Fibroblast of lung (primary cell): Measurements from ENCODE around the gene CEP170.

Experiments used
- EZH2 ChIP-seq: IDR thresholded peaks from 2 replicates; pipeline ENCODE4 v1.5.1; 2012; ENCODE audit warnings: low read length, control low read depth, mild to moderate bottlenecking; ENCODE audit errors: missing control alignments
- TF ChIP-seq, protein P1 (sequence below), 2 donors: IDR thresholded peaks in 1 of 2; conservative IDR thresholded peaks in 1 of 2; 1 replicate in 1 of 2; 2 replicates in 1 of 2; pipeline ENCODE4 v1.5.1; 2011 to 2012; ENCODE audit warnings: low read length in 2 of 2, control low read depth in 1 of 2, inconsistent platforms in 1 of 2, low read depth in 1 of 2, mild to moderate bottlenecking in 1 of 2

DNA sequence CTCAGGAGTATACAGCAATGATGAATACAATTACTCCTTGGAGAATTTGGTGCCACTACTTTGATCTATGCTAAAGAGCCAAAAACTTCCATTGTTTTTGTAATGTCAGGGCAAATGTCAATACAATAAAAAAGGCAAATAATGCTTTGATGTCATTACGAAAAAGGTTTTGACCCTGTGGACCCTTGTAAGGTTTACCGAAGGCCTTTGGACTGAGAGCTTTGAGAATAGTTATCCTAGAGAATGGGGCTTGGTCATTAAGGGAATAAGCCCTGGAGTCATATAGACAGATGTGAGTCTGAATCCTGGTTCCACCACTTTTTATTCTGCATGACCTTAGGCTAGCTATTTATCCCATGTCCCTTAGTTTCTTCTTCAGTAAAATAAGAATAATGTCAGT lies 27.5 kb downstream of the CEP170 start:
- TF ChIP-seq, protein P1, sequence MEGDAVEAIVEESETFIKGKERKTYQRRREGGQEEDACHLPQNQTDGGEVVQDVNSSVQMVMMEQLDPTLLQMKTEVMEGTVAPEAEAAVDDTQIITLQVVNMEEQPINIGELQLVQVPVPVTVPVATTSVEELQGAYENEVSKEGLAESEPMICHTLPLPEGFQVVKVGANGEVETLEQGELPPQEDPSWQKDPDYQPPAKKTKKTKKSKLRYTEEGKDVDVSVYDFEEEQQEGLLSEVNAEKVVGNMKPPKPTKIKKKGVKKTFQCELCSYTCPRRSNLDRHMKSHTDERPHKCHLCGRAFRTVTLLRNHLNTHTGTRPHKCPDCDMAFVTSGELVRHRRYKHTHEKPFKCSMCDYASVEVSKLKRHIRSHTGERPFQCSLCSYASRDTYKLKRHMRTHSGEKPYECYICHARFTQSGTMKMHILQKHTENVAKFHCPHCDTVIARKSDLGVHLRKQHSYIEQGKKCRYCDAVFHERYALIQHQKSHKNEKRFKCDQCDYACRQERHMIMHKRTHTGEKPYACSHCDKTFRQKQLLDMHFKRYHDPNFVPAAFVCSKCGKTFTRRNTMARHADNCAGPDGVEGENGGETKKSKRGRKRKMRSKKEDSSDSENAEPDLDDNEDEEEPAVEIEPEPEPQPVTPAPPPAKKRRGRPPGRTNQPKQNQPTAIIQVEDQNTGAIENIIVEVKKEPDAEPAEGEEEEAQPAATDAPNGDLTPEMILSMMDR (conservative IDR thresholded peaks at IDR 0.05 in 1 of 2, IDR thresholded peaks at IDR 0.05 in 1 of 2; ENCODE audit: low read depth in 1 of 2, low read length in 2 of 2), result no peak
- no peak for TF ChIP-seq EZH2
